ENCODE data around the gene ASIC4.

Gene ASIC4

GRCh38 chr2:219557791-219558785, 43.8 kb downstream of the ASIC4 start:
- ChIA-PET CTCF (interaction anchor here (1.2 to 7.9 kb wide), 6 partner anchors 10 to 101 kb away, joined by 3 to 63 read pairs (median 4); partner anchors contain the start of genes CHPF and TMEM198), POLR2A (interaction anchor here (0.5 kb wide), 1 partner anchor 169 kb away, joined by 7 read pairs; no protein-coding TSS in a partner anchor)
- DNase-seq (ENCODE audit: extremely low spot score): no peak
- no peak for TF ChIP-seq CTCF (IDR thresholded peaks at IDR 0.05; ENCODE audit: control extremely low read depth, extremely low read depth, low read depth, missing control alignments)

GRCh38 chr2:219559156-219559915, 45.1 kb downstream of the ASIC4 start:
- POLR2A ChIA-PET: no interaction called here
- no peak for TF ChIP-seq CTCF (IDR thresholded peaks at IDR 0.05; ENCODE audit: control extremely low read depth, extremely low read depth, low read depth, missing control alignments)
- CTCF ChIA-PET: interaction anchor here (0.6 to 5.3 kb wide), 29 partner anchors 8 to 356 kb away, joined by 3 to 66 read pairs (median 6); partner anchors contain the start of genes CHPF, DNPEP, INHA and OBSL1
- no peak for DNase-seq (ENCODE audit: extremely low spot score)

- peak; percentile 74 for DNase-seq (ENCODE audit: extremely low spot score)
- POLR2A ChIA-PET: no interaction called here
Measured at GRCh38 chr2:219560037-219560892, 46.0 kb downstream of the ASIC4 start.

GRCh38 chr2:219560893-219561178, 46.6 kb downstream of the ASIC4 start:
- DNase-seq (ENCODE audit: extremely low spot score): no peak
- ChIA-PET POLR2A (no interaction called here), CTCF (interaction anchor here (0.7 to 5.3 kb wide), 35 partner anchors 9 to 358 kb away, joined by 3 to 66 read pairs (median 6); partner anchors contain the start of genes CHPF, DNPEP, INHA and OBSL1)
- TF ChIP-seq CTCF (IDR thresholded peaks at IDR 0.05; ENCODE audit: control extremely low read depth, extremely low read depth, low read depth, missing control alignments): no peak

More at GRCh38 chr2:219560037-219560892, 46.0 kb downstream of the ASIC4 start:
- peak; percentile 61 for TF ChIP-seq CTCF (IDR thresholded peaks at IDR 0.05; ENCODE audit: control extremely low read depth, extremely low read depth, low read depth, missing control alignments)
- CTCF ChIA-PET: interaction anchor here (0.6 to 5.3 kb wide), 41 partner anchors 9 to 357 kb away, joined by 3 to 66 read pairs (median 5); partner anchors contain the start of genes CHPF, DNPEP, INHA and OBSL1

GRCh38 chr2:219561179-219562048, 47.1 kb downstream of the ASIC4 start:
- ChIA-PET POLR2A (no interaction called here), CTCF (interaction anchor here (0.8 to 5.3 kb wide), 28 partner anchors 9 to 173 kb away, joined by 3 to 66 read pairs (median 6); partner anchors contain the start of genes CHPF, DNPEP, INHA and OBSL1)
- DNase-seq (ENCODE audit: extremely low spot score): no peak
- TF ChIP-seq CTCF (IDR thresholded peaks at IDR 0.05; ENCODE audit: control extremely low read depth, extremely low read depth, low read depth, missing control alignments): no peak
